T47D (cell line): ENCODE measurements around the gene FAM83F.

Experiments used
- DNase-seq, 2 experiments: peaks; one replicate each; pipeline versions ENCODE4 v3.0.0 to v3.0.0-alpha.2; 2011 to 2012; ENCODE audit warnings: low read depth in 1 of 2, low spot score in 1 of 2
- JUND ChIP-seq: IDR thresholded peaks from 2 replicates; pipeline ENCODE4 v1.6.1; 2012; ENCODE audit warnings: low read depth
- in situ Hi-C: cut with HindIII; loops from 2 replicates; pipeline ENCODE4 v1.10.0; 2016; ENCODE audit warnings: low sequenced_read_pairs, low pct_unique_long_range_greater_than_20kb

FAM83F gene

DNA sequence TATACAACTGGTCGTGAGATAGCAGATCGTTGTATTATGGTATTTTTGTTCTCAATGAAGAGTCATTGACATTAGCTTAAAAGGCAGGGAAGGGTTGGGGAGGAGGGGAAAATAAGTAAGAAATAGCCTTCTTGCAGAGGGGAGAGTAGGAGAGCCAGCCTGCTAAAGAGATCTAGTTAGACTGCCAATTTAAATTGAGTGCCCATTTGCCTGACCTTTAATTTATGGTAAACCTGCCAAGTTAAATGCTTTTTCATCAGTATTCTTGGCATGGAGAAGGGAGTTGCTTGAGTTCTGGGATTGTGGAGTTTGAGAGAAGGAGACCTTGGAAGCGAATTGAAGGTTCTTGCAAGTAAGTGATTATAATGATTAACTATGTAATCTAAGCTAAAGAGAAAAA is 89.0 kb downstream of the FAM83F start:
- no peak for DNase-seq
- TF ChIP-seq JUND: no peak
- in situ Hi-C loops: no loop called here

GRCh38 chr22:40084246-40084645 is 89.5 kb downstream of the FAM83F start:
- in situ Hi-C loops: no loop called here
- TF ChIP-seq JUND: no peak
- no peak for DNase-seq

DNA sequence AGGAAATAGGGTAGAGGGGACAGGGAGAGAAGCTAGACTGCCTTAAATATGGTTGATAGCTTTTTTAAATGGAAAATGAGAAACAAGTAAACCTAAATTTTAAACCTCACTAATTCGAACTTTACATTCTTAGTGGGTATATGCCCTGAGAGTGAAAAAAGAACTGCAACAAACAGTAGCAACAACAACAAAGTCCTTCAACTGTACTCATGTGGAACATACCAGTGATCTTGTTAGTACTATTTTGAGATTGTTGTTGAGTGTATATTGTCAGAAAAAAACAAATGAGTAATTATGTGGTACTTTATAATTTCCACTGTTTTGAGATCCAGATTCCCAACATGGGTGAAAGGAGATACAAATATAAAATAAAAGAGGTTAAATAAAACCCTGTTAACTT is 94.1 kb downstream of the FAM83F start:
- no peak for DNase-seq
- in situ Hi-C loops: no loop called here
- no peak for TF ChIP-seq JUND
